CD4-positive, alpha-beta T cell (primary cell): ENCODE results near the gene EMCN. TPM values are rescaled to one million over a fixed set of nuclear protein-coding genes. Genes with fewer than 3 reads are reported as not detected.

ENCODE experiments used
- ATAC-seq: fragments of 200-7000 bp; cut with Tn5 transposase; one replicate; pipeline ENCODE4 v1.10.0; 2022; ENCODE audit warnings: mild to moderate bottlenecking; ENCODE audit not compliant: poor library complexity
- CTCF ChIA-PET: fragments of 350-600 bp; sonication (Branson Sonifier 250); formaldehyde crosslinking; loops from one replicate; lab custom pipeline; 2021; ENCODE audit warnings: antibody characterized with exemption, inconsistent platforms; lab: Charles Lee
- POLR2A ChIA-PET: fragments of 350-600 bp; sonication (Branson Sonifier 250); formaldehyde crosslinking; loops from one replicate; lab custom pipeline; 2021; ENCODE audit warnings: antibody characterized with exemption, inconsistent platforms; lab: Charles Lee
- DNase-seq, 14 experiments: peaks; one replicate each; pipeline ENCODE4 v3.0.0-alpha.2; 2013 to 2020; ENCODE audit warnings: mixed read lengths in 2 of 14
- H3K27ac ChIP-seq, 2 donors: one replicate each; pipeline versions ENCODE4 v1.5.1 to v1.7.0; 2013; ENCODE audit warnings: low read length in 2 of 2, low read depth in 1 of 2, mild to moderate bottlenecking in 1 of 2
- H3K27me3 ChIP-seq, 2 experiments: 1 replicate in 1 of 2; 2 replicates in 1 of 2; pipeline versions ENCODE4 v1.6.1 to v1.7.0; 2013; ENCODE audit warnings: low read length in 2 of 2, control low read depth in 1 of 2, mild to moderate bottlenecking in 1 of 2, moderate library complexity in 1 of 2; ENCODE audit not compliant: insufficient read depth in 2 of 2, control insufficient read depth in 1 of 2
- H3K36me3 ChIP-seq: one replicate; pipeline ENCODE4 v1.6.1; 2013; ENCODE audit warnings: low read length, control low read depth; ENCODE audit not compliant: insufficient read depth
- H3K4me1 ChIP-seq: one replicate; pipeline ENCODE4 v1.6.1; 2013; ENCODE audit warnings: low read length, control low read depth; ENCODE audit not compliant: insufficient read depth
- H3K4me3 ChIP-seq: one replicate; pipeline ENCODE4 v1.5.1; 2013; ENCODE audit warnings: mild to moderate bottlenecking, low read length, moderate library complexity
- H3K9me3 ChIP-seq, 2 experiments: 1 replicate in 1 of 2; 2 replicates in 1 of 2; pipeline versions ENCODE4 v1.6.1 to v1.7.0; 2013; ENCODE audit warnings: low read length in 2 of 2, mild to moderate bottlenecking in 2 of 2, control low read depth in 1 of 2, moderate library complexity in 1 of 2; ENCODE audit not compliant: control insufficient read depth in 1 of 2, insufficient read depth in 1 of 2
- H3K27ac Mint-ChIP-seq: one replicate; pipeline ENCODE4 v1.8.0; 2020; ENCODE audit warnings: mixed read lengths
- H3K27me3 Mint-ChIP-seq: one replicate; pipeline ENCODE4 v1.8.0; 2021; ENCODE audit warnings: mixed read lengths
- H3K36me3 Mint-ChIP-seq: one replicate; pipeline ENCODE4 v1.8.0; 2021; ENCODE audit warnings: low read depth, mixed read lengths
- H3K4me1 Mint-ChIP-seq: one replicate; pipeline ENCODE4 v1.8.0; 2021; ENCODE audit warnings: low read depth, mixed read lengths
- H3K4me3 Mint-ChIP-seq: one replicate; pipeline ENCODE4 v1.8.0; 2020; ENCODE audit warnings: mild to moderate bottlenecking, mixed read lengths
- H3K9me3 Mint-ChIP-seq: one replicate; pipeline ENCODE4 v1.8.0; 2020; ENCODE audit warnings: mixed read lengths
- CTCF ChIP-seq: fragments of 200-600 bp; IDR thresholded peaks from one replicate; pipeline ENCODE4 v1.8.0; 2022; ENCODE audit warnings: antibody characterized with exemption, mild to moderate bottlenecking
- intact Hi-C, 2 experiments: fragments of 100-400 bp; cut with DNase I in 1 of 2; cut with micrococcal nuclease in 1 of 2; formaldehyde crosslinking; loops; one replicate each; pipeline versions ENCODE4 v1.15.1 to v1.9.0; 2023 to 2025; cut with DNase I, micrococcal nuclease
- total RNA-seq, 174 experiments: library from RNA in 2 of 174; stranded (reverse) in 2 of 174; gene quantifications; one replicate each; pipeline ENCODE4 v1.2.3 and lab custom pipeline; 2021 to 2026

The EMCN gene
- total RNA-seq, 2 experiments from 2014 or later: not detected

GRCh38 chr4:100450449-100450848, 67.4 kb downstream of the EMCN start:
- peaks cover 6% of the 10 kb centered on the region for H3K27me3 Mint-ChIP-seq
- TF ChIP-seq CTCF: no peak
- no peaks in the 10 kb centered on the region for H3K36me3 ChIP-seq
- ATAC-seq (no peak), DNase-seq (no peak)
- no peak overlapping the region for H3K4me3 ChIP-seq
- no peaks in the 10 kb centered on the region for H3K36me3 Mint-ChIP-seq
- H3K27me3 ChIP-seq: no peaks in the 10 kb centered on the region
- no peaks in the 10 kb centered on the region for H3K4me1 Mint-ChIP-seq
- no peak overlapping the region for H3K4me3 Mint-ChIP-seq
- H3K4me1 ChIP-seq: no peaks in the 10 kb centered on the region
- intact Hi-C loops: no loop called here
- peaks cover 2% of the 10 kb centered on the region for H3K9me3 Mint-ChIP-seq
- ChIA-PET POLR2A (no interaction called here), CTCF (no interaction called here)
- H3K27ac Mint-ChIP-seq: no peak overlapping the region
- no peaks in the 10 kb centered on the region for H3K9me3 ChIP-seq
- no peak overlapping the region for H3K27ac ChIP-seq

- no peak overlapping the region for H3K27ac ChIP-seq
- intact Hi-C loops: no loop called here
- no peak for TF ChIP-seq CTCF
- DNase-seq (no peak), ATAC-seq (no peak)
- ChIA-PET POLR2A (no interaction called here), CTCF (no interaction called here)
- no peaks in the 10 kb centered on the region for H3K9me3 ChIP-seq
- no peak overlapping the region for H3K4me3 ChIP-seq
- Mint-ChIP-seq H3K4me3 (no peak overlapping the region), H3K4me1 (no peaks in the 10 kb centered on the region), H3K27ac (no peak overlapping the region), H3K9me3 (peaks cover 2% of the 10 kb centered on the region), H3K27me3 (no peaks in the 10 kb centered on the region), H3K36me3 (no peaks in the 10 kb centered on the region)
- no peaks in the 10 kb centered on the region for H3K36me3 ChIP-seq
- no peaks in the 10 kb centered on the region for H3K4me1 ChIP-seq
- no peaks in the 10 kb centered on the region for H3K27me3 ChIP-seq
These were observed 86.4 kb downstream of the EMCN start for GRCh38 chr4:100431416-100431815.

GRCh38 chr4:100430451-100430850, 87.4 kb downstream of the EMCN start:
- no peaks in the 10 kb centered on the region for H3K4me1 ChIP-seq
- Mint-ChIP-seq H3K36me3 (no peaks in the 10 kb centered on the region), H3K4me3 (no peak overlapping the region), H3K9me3 (peaks cover 2% of the 10 kb centered on the region), H3K27ac (no peak overlapping the region), H3K4me1 (no peaks in the 10 kb centered on the region), H3K27me3 (no peaks in the 10 kb centered on the region)
- CTCF ChIA-PET: no interaction called here
- H3K27me3 ChIP-seq: no peaks in the 10 kb centered on the region
- H3K27ac ChIP-seq: no peak overlapping the region
- no peak for DNase-seq
- POLR2A ChIA-PET: no interaction called here
- H3K4me3 ChIP-seq: no peak overlapping the region
- intact Hi-C loops: no loop called here
- TF ChIP-seq CTCF: no peak
- no peaks in the 10 kb centered on the region for H3K9me3 ChIP-seq
- ATAC-seq: no peak
- no peaks in the 10 kb centered on the region for H3K36me3 ChIP-seq
